GM12891 (cell line): ENCODE measurements around the gene ZNF292.

Experiments
- POLR2A ChIP-seq: IDR thresholded peaks from 2 replicates; pipeline ENCODE4 v1.6.1; 2011; ENCODE audit warnings: low read depth, low read length, control low read depth
- POLR2AphosphoS5 ChIP-seq: IDR thresholded peaks from 2 replicates; pipeline ENCODE4 v1.6.1; 2011; ENCODE audit warnings: low read depth, low read length, control low read depth

DNA sequence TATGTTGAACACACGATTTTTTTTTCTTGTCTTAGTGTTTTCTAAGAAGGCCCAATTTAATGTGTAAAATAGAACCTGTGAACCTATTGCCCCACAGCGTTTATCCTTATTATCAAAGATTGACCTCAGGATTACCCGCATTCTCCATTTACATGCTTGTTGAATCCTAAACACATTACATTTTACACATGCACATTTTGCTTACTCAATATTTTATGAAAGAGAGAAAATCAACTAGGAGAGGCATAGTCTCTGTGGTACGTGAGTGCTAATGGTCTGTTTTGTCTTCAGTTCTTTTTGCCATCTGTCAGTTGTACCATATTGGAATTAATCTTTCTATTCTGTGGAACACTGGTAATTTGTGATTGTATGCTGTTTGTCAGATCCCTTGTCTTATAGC lies 86.9 kb downstream of the ZNF292 start:
- TF ChIP-seq POLR2AphosphoS5: no peak
- TF ChIP-seq POLR2A: no peak
